ENCODE results near the gene PRKCG.

The PRKCG gene

DNA sequence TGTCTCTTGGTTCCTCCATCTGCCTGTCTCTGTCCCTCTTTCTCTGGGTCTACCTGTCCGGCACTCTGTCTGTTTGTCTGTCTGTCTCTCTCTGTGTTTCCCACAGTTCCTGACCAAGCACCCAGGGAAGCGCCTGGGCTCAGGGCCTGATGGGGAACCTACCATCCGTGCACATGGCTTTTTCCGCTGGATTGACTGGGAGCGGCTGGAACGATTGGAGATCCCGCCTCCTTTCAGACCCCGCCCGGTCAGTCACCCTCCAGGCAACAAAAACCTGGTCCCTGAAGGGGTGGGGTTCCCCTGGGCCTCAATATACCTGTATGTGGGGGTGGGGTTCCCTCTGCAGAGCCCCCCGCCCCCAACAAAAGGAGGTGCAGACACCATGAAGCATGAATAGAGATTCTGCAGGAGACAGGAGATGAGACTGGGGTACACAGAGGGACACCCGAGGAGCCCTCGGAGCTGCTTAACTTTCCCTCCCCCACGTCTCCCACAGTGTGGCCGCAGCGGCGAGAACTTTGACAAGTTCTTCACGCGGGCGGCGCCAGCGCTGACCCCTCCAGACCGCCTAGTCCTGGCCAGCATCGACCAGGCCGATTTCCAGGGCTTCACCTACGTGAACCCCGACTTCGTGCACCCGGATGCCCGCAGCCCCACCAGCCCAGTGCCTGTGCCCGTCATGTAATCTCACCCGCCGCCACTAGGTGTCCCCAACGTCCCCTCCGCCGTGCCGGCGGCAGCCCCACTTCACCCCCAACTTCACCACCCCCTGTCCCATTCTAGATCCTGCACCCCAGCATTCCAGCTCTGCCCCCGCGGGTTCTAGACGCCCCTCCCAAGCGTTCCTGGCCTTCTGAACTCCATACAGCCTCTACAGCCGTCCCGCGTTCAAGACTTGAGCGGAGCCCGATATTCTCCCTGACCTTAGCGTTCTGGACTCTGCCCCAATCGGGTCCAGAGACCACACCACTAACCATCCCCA lies 24.5 kb downstream of the PRKCG start:
- TF ChIP-seq CEBPB (IDR thresholded peaks at IDR 0.05) (no peak), TAF1 (IDR thresholded peaks at IDR 0.05; ENCODE audit: low read depth) (no peak), YY1 (IDR thresholded peaks at IDR 0.05; ENCODE audit: low read depth) (no peak), EGR1 (IDR thresholded peaks at IDR 0.05) (no peak), CREB1 (IDR thresholded peaks at IDR 0.05; ENCODE audit: low read depth) (no peak), RAD21 (IDR thresholded peaks at IDR 0.05; ENCODE audit: low read depth) (peak; percentile 54; the same call in 1 of the 2 replicates)

DNA sequence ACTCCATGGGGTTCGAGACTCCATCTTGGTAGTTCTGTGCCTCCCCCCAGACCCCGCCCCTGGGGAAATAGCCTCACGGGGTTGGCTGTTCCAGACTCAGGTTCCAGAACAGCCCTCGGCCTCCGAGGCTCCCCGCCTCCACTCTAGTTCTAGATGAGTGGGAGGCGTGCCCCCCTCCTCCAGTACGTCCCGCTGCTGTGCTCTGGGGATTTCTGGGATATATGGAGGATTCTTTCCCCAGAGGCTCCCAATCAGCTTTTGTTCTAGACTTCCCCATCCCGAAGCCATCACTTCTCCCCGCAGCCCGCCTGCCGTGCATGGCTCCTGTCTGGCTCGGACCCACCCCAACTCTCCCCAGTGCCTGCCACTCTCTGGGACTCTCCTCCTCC lies 25.2 kb downstream of the PRKCG start:
- TF ChIP-seq EP300 (IDR thresholded peaks at IDR 0.05; ENCODE audit: borderline replicate concordance), result no peak
- no peak for TF ChIP-seq YY1 (IDR thresholded peaks at IDR 0.05; ENCODE audit: low read depth)
- no peak for TF ChIP-seq MAX (IDR thresholded peaks at IDR 0.05)
- TF ChIP-seq TEAD4 (IDR thresholded peaks at IDR 0.05), result no peak
- no peak for TF ChIP-seq CREB1 (IDR thresholded peaks at IDR 0.05; ENCODE audit: low read depth)
- no peak for TF ChIP-seq TCF12 (IDR thresholded peaks at IDR 0.05; ENCODE audit: low read depth)
- TF ChIP-seq, protein P1, sequence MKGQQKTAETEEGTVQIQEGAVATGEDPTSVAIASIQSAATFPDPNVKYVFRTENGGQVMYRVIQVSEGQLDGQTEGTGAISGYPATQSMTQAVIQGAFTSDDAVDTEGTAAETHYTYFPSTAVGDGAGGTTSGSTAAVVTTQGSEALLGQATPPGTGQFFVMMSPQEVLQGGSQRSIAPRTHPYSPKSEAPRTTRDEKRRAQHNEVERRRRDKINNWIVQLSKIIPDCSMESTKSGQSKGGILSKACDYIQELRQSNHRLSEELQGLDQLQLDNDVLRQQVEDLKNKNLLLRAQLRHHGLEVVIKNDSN (IDR thresholded peaks at IDR 0.05), result no peak
- TF ChIP-seq EGR1 (IDR thresholded peaks at IDR 0.05), result no peak

DNA sequence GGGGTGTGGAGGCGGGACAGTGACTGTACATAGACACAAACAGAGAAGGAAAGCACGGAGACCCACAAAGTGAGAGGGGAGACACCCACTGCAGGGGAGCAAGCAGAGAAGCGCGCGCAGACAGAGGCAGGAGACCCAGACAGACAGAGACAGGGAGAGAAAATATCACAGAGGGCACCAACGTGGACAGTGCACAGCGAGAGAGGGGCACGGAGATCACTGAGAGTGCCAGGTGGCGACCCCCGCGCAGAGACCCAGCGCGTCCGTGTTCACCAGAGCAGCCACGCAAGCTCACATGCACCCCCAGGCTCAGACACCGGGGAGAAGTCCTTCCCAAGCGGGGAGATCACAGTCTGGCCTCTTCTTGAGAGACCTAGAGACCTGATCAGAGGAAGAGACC lies 25.7 kb downstream of the PRKCG start:
- TF ChIP-seq ZBTB7A (IDR thresholded peaks at IDR 0.05; ENCODE audit: low read depth) (no peak), YY1 (IDR thresholded peaks at IDR 0.05; ENCODE audit: low read depth) (no peak), MAX (IDR thresholded peaks at IDR 0.05) (no peak), EGR1 (IDR thresholded peaks at IDR 0.05) (no peak), CREB1 (IDR thresholded peaks at IDR 0.05; ENCODE audit: low read depth) (no peak), RAD21 (IDR thresholded peaks at IDR 0.05; ENCODE audit: low read depth) (no peak), FOXM1 (IDR thresholded peaks at IDR 0.05; ENCODE audit: borderline replicate concordance, low read depth) (no peak), TAF1 (IDR thresholded peaks at IDR 0.05; ENCODE audit: low read depth) (no peak), TCF12 (IDR thresholded peaks at IDR 0.05; ENCODE audit: low read depth) (no peak), NFIC (IDR thresholded peaks at IDR 0.05) (no peak), TEAD4 (IDR thresholded peaks at IDR 0.05) (no peak), EP300 (IDR thresholded peaks at IDR 0.05; ENCODE audit: borderline replicate concordance) (no peak), CEBPB (IDR thresholded peaks at IDR 0.05) (no peak)
- TF ChIP-seq, protein P2, sequence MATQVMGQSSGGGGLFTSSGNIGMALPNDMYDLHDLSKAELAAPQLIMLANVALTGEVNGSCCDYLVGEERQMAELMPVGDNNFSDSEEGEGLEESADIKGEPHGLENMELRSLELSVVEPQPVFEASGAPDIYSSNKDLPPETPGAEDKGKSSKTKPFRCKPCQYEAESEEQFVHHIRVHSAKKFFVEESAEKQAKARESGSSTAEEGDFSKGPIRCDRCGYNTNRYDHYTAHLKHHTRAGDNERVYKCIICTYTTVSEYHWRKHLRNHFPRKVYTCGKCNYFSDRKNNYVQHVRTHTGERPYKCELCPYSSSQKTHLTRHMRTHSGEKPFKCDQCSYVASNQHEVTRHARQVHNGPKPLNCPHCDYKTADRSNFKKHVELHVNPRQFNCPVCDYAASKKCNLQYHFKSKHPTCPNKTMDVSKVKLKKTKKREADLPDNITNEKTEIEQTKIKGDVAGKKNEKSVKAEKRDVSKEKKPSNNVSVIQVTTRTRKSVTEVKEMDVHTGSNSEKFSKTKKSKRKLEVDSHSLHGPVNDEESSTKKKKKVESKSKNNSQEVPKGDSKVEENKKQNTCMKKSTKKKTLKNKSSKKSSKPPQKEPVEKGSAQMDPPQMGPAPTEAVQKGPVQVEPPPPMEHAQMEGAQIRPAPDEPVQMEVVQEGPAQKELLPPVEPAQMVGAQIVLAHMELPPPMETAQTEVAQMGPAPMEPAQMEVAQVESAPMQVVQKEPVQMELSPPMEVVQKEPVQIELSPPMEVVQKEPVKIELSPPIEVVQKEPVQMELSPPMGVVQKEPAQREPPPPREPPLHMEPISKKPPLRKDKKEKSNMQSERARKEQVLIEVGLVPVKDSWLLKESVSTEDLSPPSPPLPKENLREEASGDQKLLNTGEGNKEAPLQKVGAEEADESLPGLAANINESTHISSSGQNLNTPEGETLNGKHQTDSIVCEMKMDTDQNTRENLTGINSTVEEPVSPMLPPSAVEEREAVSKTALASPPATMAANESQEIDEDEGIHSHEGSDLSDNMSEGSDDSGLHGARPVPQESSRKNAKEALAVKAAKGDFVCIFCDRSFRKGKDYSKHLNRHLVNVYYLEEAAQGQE (IDR thresholded peaks at IDR 0.05; ENCODE audit: low read depth), result no peak
- TF ChIP-seq, protein P1 (IDR thresholded peaks at IDR 0.05), result no peak

- TF ChIP-seq EGR1 (IDR thresholded peaks at IDR 0.05) (no peak), CEBPB (IDR thresholded peaks at IDR 0.05) (no peak), RAD21 (IDR thresholded peaks at IDR 0.05; ENCODE audit: low read depth) (no peak), TCF12 (IDR thresholded peaks at IDR 0.05; ENCODE audit: low read depth) (no peak), MAX (IDR thresholded peaks at IDR 0.05) (no peak), CREB1 (IDR thresholded peaks at IDR 0.05; ENCODE audit: low read depth) (no peak), TEAD4 (IDR thresholded peaks at IDR 0.05) (no peak), NFIC (IDR thresholded peaks at IDR 0.05) (no peak), TAF1 (IDR thresholded peaks at IDR 0.05; ENCODE audit: low read depth) (no peak), FOXM1 (IDR thresholded peaks at IDR 0.05; ENCODE audit: borderline replicate concordance, low read depth) (no peak), YY1 (IDR thresholded peaks at IDR 0.05; ENCODE audit: low read depth) (no peak), ZBTB7A (IDR thresholded peaks at IDR 0.05; ENCODE audit: low read depth) (no peak), EP300 (IDR thresholded peaks at IDR 0.05; ENCODE audit: borderline replicate concordance) (no peak)
- TF ChIP-seq, protein P2 (IDR thresholded peaks at IDR 0.05; ENCODE audit: low read depth), result no peak
- TF ChIP-seq, protein P1 (IDR thresholded peaks at IDR 0.05), result no peak
Observed at GRCh38 chr19:53908106-53908934, 26.3 kb downstream of the PRKCG start.

Measured in Ishikawa (cell line).